ENCODE measurements around the gene FDXR. TPM values are rescaled to one million over a fixed set of nuclear protein-coding genes. Genes with fewer than 3 reads are reported as not detected.

Gene FDXR
- total and polyA plus RNA-seq, 9 donors = 2.4 to 5.4 (median 3.0) TPM

- H3K9me3 ChIP-seq (replicated peaks; ENCODE audit: control insufficient read depth, low read depth, low read length) = no peaks in the 10 kb centered on the region
- no peaks in the 10 kb centered on the region for H3K27me3 ChIP-seq (ENCODE audit: control insufficient read depth, insufficient read depth, low read length)
- H3K4me3 ChIP-seq (ENCODE audit: low read length) = no peak overlapping the region
- H3K4me1 ChIP-seq (ENCODE audit: control insufficient read depth, insufficient read depth, low read length) = peaks cover 18% of the 10 kb centered on the region
- peaks cover 20% of the 10 kb centered on the region for H3K36me3 ChIP-seq (ENCODE audit: control insufficient read depth, insufficient read depth, low read length)
- no peak overlapping the region for H3K27ac ChIP-seq (ENCODE audit: low read length)
- no peak for DNase-seq
- WGBS (ENCODE audit: insufficient coverage) = 93% methylated on average over 26 of the region's 26 CpGs
These were observed 36.6 kb downstream of the FDXR start for GRCh38 chr17:74836191-74836590.

GRCh38 chr17:74833501-74834377, 39.1 kb downstream of the FDXR start:
- no peaks in the 10 kb centered on the region for H3K27me3 ChIP-seq (ENCODE audit: control insufficient read depth, insufficient read depth, low read length)
- WGBS (ENCODE audit: insufficient coverage) = 58% methylated on average over 9 of the region's 16 CpGs
- peaks cover 21% of the 10 kb centered on the region for H3K36me3 ChIP-seq (ENCODE audit: control insufficient read depth, insufficient read depth, low read length)
- no peaks in the 10 kb centered on the region for H3K9me3 ChIP-seq (replicated peaks; ENCODE audit: control insufficient read depth, low read depth, low read length)
- H3K4me1 ChIP-seq (ENCODE audit: control insufficient read depth, insufficient read depth, low read length) = no peaks in the 10 kb centered on the region
- no peak for DNase-seq
- H3K27ac ChIP-seq (ENCODE audit: low read length) = no peak overlapping the region
- no peak overlapping the region for H3K4me3 ChIP-seq (ENCODE audit: low read length)

- Histone ChIP-seq H3K9me3 (replicated peaks; ENCODE audit: control insufficient read depth, low read depth, low read length) (no peaks in the 10 kb centered on the region), H3K4me1 (ENCODE audit: control insufficient read depth, insufficient read depth, low read length) (no peaks in the 10 kb centered on the region), H3K4me3 (ENCODE audit: low read length) (no peak overlapping the region), H3K36me3 (ENCODE audit: control insufficient read depth, insufficient read depth, low read length) (peaks cover 22% of the 10 kb centered on the region), H3K27me3 (ENCODE audit: control insufficient read depth, insufficient read depth, low read length) (no peaks in the 10 kb centered on the region), H3K27ac (ENCODE audit: low read length) (no peak overlapping the region)
- DNase-seq = no peak
- WGBS (ENCODE audit: insufficient coverage) = 80% methylated on average over 7 of the region's 9 CpGs
These were observed 40.4 kb downstream of the FDXR start for GRCh38 chr17:74832421-74832820.

GRCh38 chr17:74831444-74832146, 41.2 kb downstream of the FDXR start:
- Histone ChIP-seq H3K27me3 (ENCODE audit: control insufficient read depth, insufficient read depth, low read length) (no peaks in the 10 kb centered on the region), H3K4me1 (ENCODE audit: control insufficient read depth, insufficient read depth, low read length) (no peaks in the 10 kb centered on the region)
- WGBS (ENCODE audit: insufficient coverage) = 69% methylated on average over 14 of the region's 22 CpGs

GRCh38 chr17:74830861-74831260, 41.9 kb downstream of the FDXR start:
- no peaks in the 10 kb centered on the region for H3K9me3 ChIP-seq (replicated peaks; ENCODE audit: control insufficient read depth, low read depth, low read length)
- WGBS (ENCODE audit: insufficient coverage) = 86% methylated on average over 18 of the region's 19 CpGs
- H3K4me1 ChIP-seq (ENCODE audit: control insufficient read depth, insufficient read depth, low read length) = no peaks in the 10 kb centered on the region
- DNase-seq = no peak
- H3K27me3 ChIP-seq (ENCODE audit: control insufficient read depth, insufficient read depth, low read length) = no peaks in the 10 kb centered on the region
- H3K4me3 ChIP-seq (ENCODE audit: low read length) = no peak overlapping the region
- H3K27ac ChIP-seq (ENCODE audit: low read length) = no peak overlapping the region
- peaks cover 13% of the 10 kb centered on the region for H3K36me3 ChIP-seq (ENCODE audit: control insufficient read depth, insufficient read depth, low read length)

More at GRCh38 chr17:74831444-74832146, 41.2 kb downstream of the FDXR start:
- Histone ChIP-seq H3K36me3 (ENCODE audit: control insufficient read depth, insufficient read depth, low read length) (peaks cover 19% of the 10 kb centered on the region), H3K4me3 (ENCODE audit: low read length) (no peak overlapping the region), H3K27ac (ENCODE audit: low read length) (no peak overlapping the region), H3K9me3 (replicated peaks; ENCODE audit: control insufficient read depth, low read depth, low read length) (no peaks in the 10 kb centered on the region)
- DNase-seq = no peak

GRCh38 chr17:74827800-74828199, 45.0 kb downstream of the FDXR start:
- H3K27me3 ChIP-seq (ENCODE audit: control insufficient read depth, insufficient read depth, low read length) = no peaks in the 10 kb centered on the region
- H3K9me3 ChIP-seq (replicated peaks; ENCODE audit: control insufficient read depth, low read depth, low read length) = no peaks in the 10 kb centered on the region
- H3K27ac ChIP-seq (ENCODE audit: low read length) = no peak overlapping the region
- no peak overlapping the region for H3K4me3 ChIP-seq (ENCODE audit: low read length)
- H3K4me1 ChIP-seq (ENCODE audit: control insufficient read depth, insufficient read depth, low read length) = peaks cover 27% of the 10 kb centered on the region
- peaks cover 15% of the 10 kb centered on the region for H3K36me3 ChIP-seq (ENCODE audit: control insufficient read depth, insufficient read depth, low read length)
- WGBS (ENCODE audit: insufficient coverage) = 84% methylated on average over 6 of the region's 11 CpGs
- DNase-seq = no peak

- no peak overlapping the region for H3K4me3 ChIP-seq (ENCODE audit: low read length)
- no peak overlapping the region for H3K27ac ChIP-seq (ENCODE audit: low read length)
- H3K27me3 ChIP-seq (ENCODE audit: control insufficient read depth, insufficient read depth, low read length) = no peaks in the 10 kb centered on the region
- WGBS (ENCODE audit: insufficient coverage) = 48% methylated on average over 4 of the region's 9 CpGs
- no peak for DNase-seq
- H3K4me1 ChIP-seq (ENCODE audit: control insufficient read depth, insufficient read depth, low read length) = peaks cover 43% of the 10 kb centered on the region
- no peaks in the 10 kb centered on the region for H3K9me3 ChIP-seq (replicated peaks; ENCODE audit: control insufficient read depth, low read depth, low read length)
- H3K36me3 ChIP-seq (ENCODE audit: control insufficient read depth, insufficient read depth, low read length) = peaks cover 15% of the 10 kb centered on the region
These were observed 46.7 kb downstream of the FDXR start for GRCh38 chr17:74825952-74826719.

- Histone ChIP-seq H3K4me3 (ENCODE audit: low read length) (no peak overlapping the region), H3K4me1 (ENCODE audit: control insufficient read depth, insufficient read depth, low read length) (peaks cover 50% of the 10 kb centered on the region), H3K27ac (ENCODE audit: low read length) (no peak overlapping the region), H3K27me3 (ENCODE audit: control insufficient read depth, insufficient read depth, low read length) (no peaks in the 10 kb centered on the region), H3K36me3 (ENCODE audit: control insufficient read depth, insufficient read depth, low read length) (peaks cover 20% of the 10 kb centered on the region), H3K9me3 (replicated peaks; ENCODE audit: control insufficient read depth, low read depth, low read length) (no peaks in the 10 kb centered on the region)
- 79% methylated on average over 8 of the region's 11 CpGs for WGBS (ENCODE audit: insufficient coverage)
- no peak for DNase-seq
These were observed 47.7 kb downstream of the FDXR start for GRCh38 chr17:74824961-74825627.

- H3K4me1 ChIP-seq (ENCODE audit: control insufficient read depth, insufficient read depth, low read length) = peaks cover 50% of the 10 kb centered on the region
- peak overlapping the region; percentile 8 for H3K27ac ChIP-seq (ENCODE audit: low read length)
- H3K9me3 ChIP-seq (replicated peaks; ENCODE audit: control insufficient read depth, low read depth, low read length) = no peaks in the 10 kb centered on the region
- H3K36me3 ChIP-seq (ENCODE audit: control insufficient read depth, insufficient read depth, low read length) = peaks cover 24% of the 10 kb centered on the region
- H3K4me3 ChIP-seq (ENCODE audit: low read length) = no peak overlapping the region
- DNase-seq = peak; percentile 79
- H3K27me3 ChIP-seq (ENCODE audit: control insufficient read depth, insufficient read depth, low read length) = no peaks in the 10 kb centered on the region
- WGBS (ENCODE audit: insufficient coverage) = 26% methylated on average over 6 of the region's 12 CpGs
These were observed 49.8 kb downstream of the FDXR start for GRCh38 chr17:74822939-74823367.
